GM10266 (cell line): Measurements from ENCODE around the gene SYN1.

Experiments used
- DNase-seq: peaks from one replicate; pipeline ENCODE4 v3.0.0; 2012; ENCODE audit errors: extremely low spot score
- TF ChIP-seq, protein P1 (sequence below): IDR thresholded peaks from 2 replicates; pipeline ENCODE4 v1.5.1; 2012; ENCODE audit warnings: mild to moderate bottlenecking, low read depth; ENCODE audit not compliant: control insufficient read depth, insufficient read depth; ENCODE audit errors: missing control alignments

The SYN1 gene

DNA sequence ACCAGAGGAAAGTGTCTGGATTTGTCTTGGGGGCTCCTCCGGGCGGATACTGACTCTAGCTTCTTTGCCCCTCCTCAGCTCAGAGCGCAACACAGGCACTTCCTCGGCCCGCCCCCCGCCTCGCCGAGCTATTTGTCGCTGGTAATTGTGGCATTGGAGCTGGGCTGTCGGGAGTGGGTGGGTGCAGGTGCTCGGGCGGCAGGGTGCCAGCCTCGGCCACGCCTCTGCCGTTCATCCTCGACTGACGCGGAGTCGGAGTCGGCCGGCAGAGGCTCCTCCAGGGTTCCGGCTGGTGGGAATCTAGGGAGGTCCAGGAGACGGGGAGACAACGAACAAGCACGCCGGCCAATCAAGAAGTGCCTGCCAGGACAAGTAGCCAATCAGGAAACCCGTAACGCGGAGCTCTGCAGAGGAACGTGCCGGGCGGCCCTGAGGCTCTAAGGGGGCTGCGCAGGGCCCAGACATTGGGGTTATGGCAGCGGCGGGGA lies 3.9 kb upstream of the SYN1 start:
- DNase-seq: peak; percentile 46
- TF ChIP-seq, protein P1, sequence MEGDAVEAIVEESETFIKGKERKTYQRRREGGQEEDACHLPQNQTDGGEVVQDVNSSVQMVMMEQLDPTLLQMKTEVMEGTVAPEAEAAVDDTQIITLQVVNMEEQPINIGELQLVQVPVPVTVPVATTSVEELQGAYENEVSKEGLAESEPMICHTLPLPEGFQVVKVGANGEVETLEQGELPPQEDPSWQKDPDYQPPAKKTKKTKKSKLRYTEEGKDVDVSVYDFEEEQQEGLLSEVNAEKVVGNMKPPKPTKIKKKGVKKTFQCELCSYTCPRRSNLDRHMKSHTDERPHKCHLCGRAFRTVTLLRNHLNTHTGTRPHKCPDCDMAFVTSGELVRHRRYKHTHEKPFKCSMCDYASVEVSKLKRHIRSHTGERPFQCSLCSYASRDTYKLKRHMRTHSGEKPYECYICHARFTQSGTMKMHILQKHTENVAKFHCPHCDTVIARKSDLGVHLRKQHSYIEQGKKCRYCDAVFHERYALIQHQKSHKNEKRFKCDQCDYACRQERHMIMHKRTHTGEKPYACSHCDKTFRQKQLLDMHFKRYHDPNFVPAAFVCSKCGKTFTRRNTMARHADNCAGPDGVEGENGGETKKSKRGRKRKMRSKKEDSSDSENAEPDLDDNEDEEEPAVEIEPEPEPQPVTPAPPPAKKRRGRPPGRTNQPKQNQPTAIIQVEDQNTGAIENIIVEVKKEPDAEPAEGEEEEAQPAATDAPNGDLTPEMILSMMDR: no peak

DNA sequence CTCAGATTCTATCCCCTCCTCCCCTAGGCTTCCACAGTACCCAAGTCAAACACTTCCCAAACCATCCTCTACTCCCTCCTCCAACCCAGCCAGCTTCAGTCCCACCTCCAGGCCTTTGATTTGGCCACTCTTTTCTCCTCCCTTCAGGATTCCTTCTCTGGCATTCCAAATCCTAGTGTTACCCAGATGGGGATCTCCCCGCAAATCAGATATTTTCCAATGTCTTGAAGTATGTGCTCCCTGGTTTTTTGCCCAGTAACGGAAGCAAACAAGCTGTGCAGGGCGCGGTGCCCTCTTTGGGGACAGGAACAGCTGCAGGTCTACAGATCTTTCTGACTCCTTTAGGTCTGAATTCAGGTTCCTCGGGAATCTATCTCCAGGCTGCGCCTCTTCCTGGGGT lies 2.2 kb upstream of the SYN1 start:
- no peak for DNase-seq

DNA sequence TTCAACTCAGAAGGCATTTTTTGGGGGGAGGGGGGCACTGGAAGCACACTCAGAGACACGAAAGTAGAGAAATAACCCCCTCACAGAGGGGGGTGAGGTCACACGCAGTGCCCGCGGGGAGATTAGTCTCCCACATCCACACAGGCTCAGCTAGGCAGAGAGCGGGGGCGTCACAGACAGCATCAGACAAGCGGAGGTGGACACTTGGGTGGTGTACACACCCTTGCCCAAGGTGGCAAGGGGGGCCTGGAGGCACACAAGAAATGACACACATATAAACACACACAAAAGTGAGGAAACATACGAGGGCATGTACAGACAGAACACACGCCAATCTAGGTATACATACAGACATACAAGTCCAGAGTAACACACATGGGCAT lies 637 bp upstream of the SYN1 start:
- DNase-seq: no peak
- TF ChIP-seq, protein P1: no peak

More for the DNA sequence above, 2.2 kb upstream of the SYN1 start:
- TF ChIP-seq, protein P1: no peak

DNA sequence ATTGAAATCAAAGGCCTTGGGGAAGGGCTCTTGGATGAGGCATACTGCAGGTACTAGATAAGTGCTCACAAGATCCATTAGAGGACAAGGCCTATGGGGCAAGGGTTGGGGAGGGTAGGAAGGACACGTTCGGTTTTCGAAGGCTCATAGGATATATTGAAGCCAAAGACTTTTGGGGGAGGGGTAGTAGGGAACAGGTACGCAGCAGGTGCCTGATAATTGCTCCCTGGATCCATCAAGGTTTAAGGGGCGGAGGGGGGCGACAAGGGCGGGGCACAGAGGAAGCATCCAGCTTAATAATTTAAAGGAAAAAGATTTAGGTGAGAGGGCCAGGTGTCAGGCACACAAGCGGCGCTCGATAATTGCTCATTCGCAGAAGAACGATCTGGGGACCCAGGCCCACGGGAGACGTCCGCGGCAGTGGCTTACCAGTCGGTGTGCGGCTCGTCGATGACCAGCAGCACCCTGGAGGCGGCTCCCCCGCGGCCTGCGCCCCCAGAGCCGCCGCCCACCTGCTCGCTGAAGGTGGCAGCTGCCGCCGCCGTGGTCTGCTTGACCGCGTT lies 653 bp downstream of the SYN1 start:
- no peak for DNase-seq
- TF ChIP-seq, protein P1: no peak

DNA sequence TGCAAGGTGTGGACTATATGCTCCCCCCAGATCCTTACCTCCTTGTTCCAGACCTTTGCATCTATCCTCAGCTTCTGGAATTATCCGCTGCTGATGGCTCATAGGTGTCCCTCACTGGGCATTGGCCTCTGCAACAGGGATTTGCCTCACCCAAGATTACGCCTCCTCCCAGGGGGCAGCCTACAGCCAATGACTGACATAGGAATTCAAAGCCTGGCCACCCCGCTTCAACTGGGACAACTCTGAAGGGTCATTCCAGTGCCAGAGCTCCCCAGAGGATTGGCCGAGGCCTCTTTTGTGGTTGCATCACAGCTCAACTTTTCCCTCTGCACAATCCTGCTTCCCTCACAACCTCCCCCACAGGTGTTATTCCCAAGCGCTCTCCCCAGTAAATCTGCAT lies 5.0 kb downstream of the SYN1 start:
- DNase-seq: no peak
- TF ChIP-seq, protein P1: no peak

DNA sequence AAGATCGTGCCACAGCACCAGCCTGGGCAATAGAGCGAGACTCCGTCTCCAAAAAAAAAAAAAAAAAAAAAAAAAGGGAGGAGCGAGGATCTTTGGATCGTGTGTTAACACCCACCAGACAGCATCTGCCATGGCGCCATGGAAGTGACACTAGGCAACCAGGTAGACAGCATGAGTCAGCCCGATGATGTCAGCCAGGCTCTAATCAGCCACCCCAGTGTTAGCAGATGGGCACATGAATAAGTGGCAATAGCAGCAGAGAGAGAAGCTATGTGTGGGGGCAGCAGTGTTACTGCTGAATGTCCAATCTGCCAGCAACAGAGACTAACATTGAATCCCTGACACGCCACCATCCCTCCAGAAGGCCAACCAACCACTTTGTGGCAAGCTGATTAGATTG lies 6.6 kb downstream of the SYN1 start:
- TF ChIP-seq, protein P1: no peak
- DNase-seq: no peak

DNA sequence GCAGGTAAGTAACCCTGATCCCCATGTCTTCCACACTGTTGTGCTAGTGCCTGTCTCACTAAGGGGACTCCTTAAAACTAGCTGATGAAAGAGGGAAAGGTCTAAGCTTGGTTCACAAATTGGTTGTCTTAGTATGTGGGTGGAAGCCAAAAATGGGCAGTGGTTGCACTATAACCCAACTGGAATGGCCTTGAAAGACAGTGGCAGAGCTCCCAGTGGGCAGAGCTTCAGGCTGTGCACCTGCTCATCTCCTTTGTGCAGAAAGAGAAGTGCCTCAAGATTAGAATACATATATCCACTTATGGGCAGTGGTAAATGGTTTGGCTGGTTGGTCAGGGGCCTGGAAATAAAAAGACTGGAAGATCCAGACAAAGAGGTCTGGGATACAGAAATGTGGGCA lies 7.2 kb downstream of the SYN1 start:
- TF ChIP-seq, protein P1: no peak
- DNase-seq: no peak
